ENCODE data around the gene SIGLEC5. TPM values are rescaled to one million over a fixed set of nuclear protein-coding genes. Genes with fewer than 3 reads are reported as not detected.

The SIGLEC5 gene
- total RNA-seq, 1 donor from 2014 or later: 0.49 TPM

- intact Hi-C loops (cut with DNase I): no loop called here
- H3K27me3 ChIP-seq: no peaks in the 10 kb centered on the region
- no peaks in the 10 kb centered on the region for H3K9me3 ChIP-seq
- H3K27ac ChIP-seq: peak within 1 kb of the TSS; percentile 57
- no peak for DNase-seq (ENCODE audit: extremely low spot score in 2 of 2)
- peaks cover 0 to 14% of the 10 kb centered on the region in 2 donors for H3K36me3 ChIP-seq
- peak in 1 of 3 experiments; percentile 7 for TF ChIP-seq CTCF (IDR thresholded peaks at IDR 0.05)
- peak in 1 of 2 donors; percentile 100 for TF ChIP-seq POLR2AphosphoS5 (IDR thresholded peaks at IDR 0.05; ENCODE audit: insufficient read depth in 1 of 2, low read depth in 1 of 2)
- no peak for TF ChIP-seq POLR2A (IDR thresholded peaks at IDR 0.05)
- H3K4me3 ChIP-seq: peak within 1 kb of the TSS; percentile 70 to 75
- H3K4me1 ChIP-seq: peaks cover 24% of the 10 kb centered on the region
Measured at GRCh38 chr19:51570962-51571575, 59.1 kb downstream of the SIGLEC5 start, which contains the start of gene ZNF175. ZNF175 (plus strand) TSS chr19:51571283; CDS start chr19:51573330, 2,047 bp downstream.

- H3K4me1 ChIP-seq: peaks cover 19% of the 10 kb centered on the region
Measured at GRCh38 chr19:51568456-51568855, 61.7 kb downstream of the SIGLEC5 start.

GRCh38 chr19:51567583-51567982, 62.6 kb downstream of the SIGLEC5 start:
- TF ChIP-seq POLR2A (IDR thresholded peaks at IDR 0.05): no peak
- no peak for DNase-seq (ENCODE audit: extremely low spot score in 2 of 2)
- Histone ChIP-seq H3K4me1 (peaks cover 10% of the 10 kb centered on the region), H3K4me3 (no peak overlapping the region), H3K9me3 (no peaks in the 10 kb centered on the region), H3K27me3 (no peaks in the 10 kb centered on the region), H3K27ac (no peak overlapping the region), H3K36me3 (no peaks in the 10 kb centered on the region)
- intact Hi-C loops (cut with DNase I): loop anchor here (10.0 kb wide), 1 partner anchor 117 kb away; no protein-coding TSS in a partner anchor

More at GRCh38 chr19:51568456-51568855, 61.7 kb downstream of the SIGLEC5 start:
- Histone ChIP-seq H3K9me3 (no peaks in the 10 kb centered on the region), H3K36me3 (peaks cover 0 to 5% of the 10 kb centered on the region in 2 donors), H3K4me3 (no peak overlapping the region), H3K27ac (no peak overlapping the region), H3K27me3 (no peaks in the 10 kb centered on the region)
- intact Hi-C loops (cut with DNase I): loop anchor here (10.0 kb wide), 1 partner anchor 116 kb away; no protein-coding TSS in a partner anchor
- TF ChIP-seq POLR2AphosphoS5 (IDR thresholded peaks at IDR 0.05; ENCODE audit: insufficient read depth in 1 of 2, low read depth in 1 of 2): no peak
- no peak for TF ChIP-seq POLR2A (IDR thresholded peaks at IDR 0.05)
- no peak for TF ChIP-seq CTCF (IDR thresholded peaks at IDR 0.05)
- DNase-seq (ENCODE audit: extremely low spot score in 2 of 2): no peak

- TF ChIP-seq POLR2AphosphoS5 (IDR thresholded peaks at IDR 0.05; ENCODE audit: insufficient read depth in 1 of 2, low read depth in 1 of 2) (no peak), POLR2A (IDR thresholded peaks at IDR 0.05) (no peak), CTCF (IDR thresholded peaks at IDR 0.05) (no peak)
- Histone ChIP-seq H3K4me3 (no peak overlapping the region), H3K9me3 (no peaks in the 10 kb centered on the region), H3K36me3 (no peaks in the 10 kb centered on the region), H3K27me3 (no peaks in the 10 kb centered on the region), H3K4me1 (peaks cover under 1% of the 10 kb centered on the region), H3K27ac (no peak overlapping the region)
- no peak for DNase-seq (ENCODE audit: extremely low spot score in 2 of 2)
- intact Hi-C loops (cut with DNase I): loop anchor here (10.0 kb wide), 1 partner anchor 118 kb away; no protein-coding TSS in a partner anchor
Measured at GRCh38 chr19:51566489-51567100, 63.6 kb downstream of the SIGLEC5 start.

- DNase-seq (ENCODE audit: extremely low spot score in 2 of 2): no peak
- TF ChIP-seq POLR2A (IDR thresholded peaks at IDR 0.05): no peak
- TF ChIP-seq POLR2AphosphoS5 (IDR thresholded peaks at IDR 0.05; ENCODE audit: insufficient read depth in 1 of 2, low read depth in 1 of 2): no peak
- TF ChIP-seq CTCF (IDR thresholded peaks at IDR 0.05): no peak
- H3K9me3 ChIP-seq: no peaks in the 10 kb centered on the region
- H3K4me1 ChIP-seq: no peaks in the 10 kb centered on the region
- H3K36me3 ChIP-seq: no peaks in the 10 kb centered on the region
- intact Hi-C loops (cut with DNase I): loop anchor here (10.0 kb wide), 1 partner anchor 119 kb away; no protein-coding TSS in a partner anchor
- H3K27me3 ChIP-seq: no peaks in the 10 kb centered on the region
- no peak overlapping the region for H3K27ac ChIP-seq
- no peak overlapping the region for H3K4me3 ChIP-seq
Measured at GRCh38 chr19:51565583-51565982, 64.6 kb downstream of the SIGLEC5 start.
